Gastrocnemius medialis (tissue), 4 donors: ENCODE data around the gene MACROD2.

Source experiments
- CTCF ChIP-seq, 5 experiments: fragments of 450-650 bp in 3 of 5; fragments of 200-600 bp in 2 of 5; sonication (generic) in 2 of 5; IDR thresholded peaks in 4 of 5; conservative IDR thresholded peaks in 1 of 5; 1 replicate in 4 of 5; 2 replicates in 1 of 5; pipeline ENCODE4 v1.5.1; 2016 to 2019; ENCODE audit warnings: antibody characterized with exemption in 5 of 5, mild to moderate bottlenecking in 3 of 5, moderate library complexity in 3 of 5
- POLR2A ChIP-seq, 2 donors: fragments of 450-650 bp; IDR thresholded peaks; one replicate each; pipeline ENCODE4 v1.6.1; 2017; ENCODE audit warnings: antibody characterized with exemption in 2 of 2, mild to moderate bottlenecking in 2 of 2, moderate library complexity in 2 of 2

- TF ChIP-seq CTCF (IDR thresholded peaks at IDR 0.05 in 4 of 5, conservative IDR thresholded peaks at IDR 0.05 in 1 of 5), result no peak
- TF ChIP-seq POLR2A (IDR thresholded peaks at IDR 0.05), result no peak
Observed at GRCh38 chr20:15711177-15711576, 1715.9 kb downstream of the MACROD2 start.
